Large intestine (tissue), 3 donors: Measurements from ENCODE around the gene PTPRM. TPM values are rescaled to one million over a fixed set of nuclear protein-coding genes. Genes with fewer than 3 reads are reported as not detected.
A peak's percentile ranks its signal among the peaks of the same experiment; 100 is the strongest.

Source experiments
- DNase-seq, 2 donors: peaks; one replicate each; pipeline versions ENCODE4 v3.0.0 to v3.0.0-alpha.2; 2013
- H3K27ac ChIP-seq: one replicate; pipeline ENCODE4 v1.5.1; 2013; ENCODE audit warnings: low read length
- H3K27me3 ChIP-seq: 2 replicates; pipeline ENCODE4 v1.6.1; 2013; ENCODE audit warnings: low read length; ENCODE audit not compliant: control insufficient read depth, insufficient read depth
- H3K36me3 ChIP-seq: 2 replicates; pipeline ENCODE4 v1.6.1; 2013; ENCODE audit warnings: low read length; ENCODE audit not compliant: control insufficient read depth, insufficient read depth
- H3K4me1 ChIP-seq: one replicate; pipeline ENCODE4 v1.6.1; 2013; ENCODE audit warnings: low read length; ENCODE audit not compliant: control insufficient read depth, insufficient read depth
- H3K4me3 ChIP-seq: one replicate; pipeline ENCODE4 v1.5.1; 2013; ENCODE audit warnings: low read length
- H3K9me3 ChIP-seq: one replicate; pipeline ENCODE4 v1.6.1; 2013; ENCODE audit warnings: mild to moderate bottlenecking, low read depth, low read length, moderate library complexity; ENCODE audit not compliant: control insufficient read depth
- WGBS: methylation state at CpG from one replicate; pipeline ENCODE4 v1.1.5; 2013; ENCODE audit warnings: low lambda C conversion rate; ENCODE audit not compliant: insufficient coverage; 5-methylcytosine and 5-hydroxymethylcytosine counted together
- polyA plus RNA-seq: library from polyadenylated mRNA; unstranded; fragments of 120-200 nt; gene quantifications from one replicate; pipeline ENCODE4 v1.2.1, GENCODE V29; 2013

Gene PTPRM
- polyA plus RNA-seq, 1 donor: 27.2 TPM

- Histone ChIP-seq H3K9me3 (no peaks in the 10 kb centered on the region), H3K36me3 (no peaks in the 10 kb centered on the region), H3K4me1 (no peaks in the 10 kb centered on the region), H3K27ac (no peak overlapping the region), H3K4me3 (no peak overlapping the region), H3K27me3 (peaks cover 2% of the 10 kb centered on the region)
- peak in 1 of 2 donors; percentile 6 for DNase-seq
- WGBS: 54% methylated on average over 3 of the region's 5 CpGs
Observed at GRCh38 chr18:8354304-8354703, 787.2 kb downstream of the PTPRM start.

- DNase-seq: no peak
- Histone ChIP-seq H3K27ac (no peak overlapping the region), H3K4me3 (no peak overlapping the region), H3K36me3 (no peaks in the 10 kb centered on the region), H3K9me3 (no peaks in the 10 kb centered on the region), H3K27me3 (peaks cover 2% of the 10 kb centered on the region), H3K4me1 (no peaks in the 10 kb centered on the region)
- WGBS: no CpG with 5 or more reads among the region's 3 CpGs
Observed at GRCh38 chr18:8356001-8356400, 788.9 kb downstream of the PTPRM start.

- Histone ChIP-seq H3K9me3 (no peaks in the 10 kb centered on the region), H3K27me3 (peaks cover 2% of the 10 kb centered on the region), H3K27ac (no peak overlapping the region), H3K4me1 (no peaks in the 10 kb centered on the region), H3K4me3 (no peak overlapping the region), H3K36me3 (no peaks in the 10 kb centered on the region)
- DNase-seq: no peak
- 71% methylated on average over 1 of the region's 10 CpGs for WGBS
Observed at GRCh38 chr18:8357320-8357719, 790.2 kb downstream of the PTPRM start.

GRCh38 chr18:8358033-8358765 lies 791.1 kb downstream of the PTPRM start:
- 90% methylated on average over 2 of the region's 6 CpGs for WGBS
- no peaks in the 10 kb centered on the region for H3K9me3 ChIP-seq
- no peak for DNase-seq

GRCh38 chr18:8359076-8359475 lies 792.0 kb downstream of the PTPRM start:
- peaks cover 2% of the 10 kb centered on the region for H3K27me3 ChIP-seq
- H3K4me1 ChIP-seq: no peaks in the 10 kb centered on the region
- no peaks in the 10 kb centered on the region for H3K9me3 ChIP-seq
- H3K36me3 ChIP-seq: no peaks in the 10 kb centered on the region
- no peak overlapping the region for H3K27ac ChIP-seq
- no CpG with 5 or more reads among the region's 6 CpGs for WGBS
- no peak for DNase-seq
- H3K4me3 ChIP-seq: no peak overlapping the region

More at GRCh38 chr18:8358033-8358765, 791.1 kb downstream of the PTPRM start:
- Histone ChIP-seq H3K4me1 (no peaks in the 10 kb centered on the region), H3K36me3 (no peaks in the 10 kb centered on the region), H3K27ac (no peak overlapping the region), H3K4me3 (no peak overlapping the region), H3K27me3 (peaks cover 2% of the 10 kb centered on the region)

GRCh38 chr18:8359481-8359880 lies 792.4 kb downstream of the PTPRM start:
- Histone ChIP-seq H3K27ac (no peak overlapping the region), H3K9me3 (no peaks in the 10 kb centered on the region), H3K4me1 (no peaks in the 10 kb centered on the region), H3K36me3 (no peaks in the 10 kb centered on the region), H3K4me3 (no peak overlapping the region), H3K27me3 (peaks cover 2% of the 10 kb centered on the region)
- no peak for DNase-seq
- 93% methylated on average over 2 of the region's 8 CpGs for WGBS

GRCh38 chr18:8361941-8362471 lies 794.9 kb downstream of the PTPRM start:
- no CpG with 5 or more reads among the region's 5 CpGs for WGBS

GRCh38 chr18:8362863-8363262 lies 795.7 kb downstream of the PTPRM start:
- no peak overlapping the region for H3K27ac ChIP-seq
- no peak for DNase-seq
- H3K4me1 ChIP-seq: peaks cover 4% of the 10 kb centered on the region
- H3K4me3 ChIP-seq: no peak overlapping the region
- H3K9me3 ChIP-seq: peaks cover 2% of the 10 kb centered on the region
- no peaks in the 10 kb centered on the region for H3K36me3 ChIP-seq
- WGBS: no CpG with 5 or more reads among the region's 5 CpGs
- peaks cover 21% of the 10 kb centered on the region for H3K27me3 ChIP-seq

More at GRCh38 chr18:8361941-8362471, 794.9 kb downstream of the PTPRM start:
- Histone ChIP-seq H3K36me3 (no peaks in the 10 kb centered on the region), H3K27ac (no peak overlapping the region), H3K27me3 (peaks cover 15% of the 10 kb centered on the region), H3K4me3 (no peak overlapping the region), H3K9me3 (no peaks in the 10 kb centered on the region), H3K4me1 (peaks cover 1% of the 10 kb centered on the region)
- DNase-seq: no peak

- H3K4me3 ChIP-seq: no peak overlapping the region
- H3K27me3 ChIP-seq: peaks cover 25% of the 10 kb centered on the region
- 63% methylated on average over 2 of the region's 2 CpGs for WGBS
- H3K4me1 ChIP-seq: peaks cover 4% of the 10 kb centered on the region
- H3K27ac ChIP-seq: no peak overlapping the region
- H3K36me3 ChIP-seq: no peaks in the 10 kb centered on the region
- no peak for DNase-seq
- peaks cover 2% of the 10 kb centered on the region for H3K9me3 ChIP-seq
Observed at GRCh38 chr18:8364385-8364784, 797.3 kb downstream of the PTPRM start.

- H3K36me3 ChIP-seq: no peaks in the 10 kb centered on the region
- peaks cover 2% of the 10 kb centered on the region for H3K9me3 ChIP-seq
- peaks cover 4% of the 10 kb centered on the region for H3K4me1 ChIP-seq
- H3K27me3 ChIP-seq: peaks cover 29% of the 10 kb centered on the region
- no CpG with 5 or more reads among the region's 5 CpGs for WGBS
- DNase-seq: no peak
- no peak overlapping the region for H3K27ac ChIP-seq
- no peak overlapping the region for H3K4me3 ChIP-seq
Observed at GRCh38 chr18:8365006-8365405, 797.9 kb downstream of the PTPRM start.

GRCh38 chr18:8365528-8365927 lies 798.4 kb downstream of the PTPRM start:
- 100% methylated on average over 2 of the region's 2 CpGs for WGBS
- H3K36me3 ChIP-seq: no peaks in the 10 kb centered on the region
- H3K4me1 ChIP-seq: peaks cover 4% of the 10 kb centered on the region
- H3K4me3 ChIP-seq: no peak overlapping the region
- DNase-seq: no peak
- H3K27me3 ChIP-seq: peaks cover 29% of the 10 kb centered on the region
- H3K27ac ChIP-seq: no peak overlapping the region
- peaks cover 2% of the 10 kb centered on the region for H3K9me3 ChIP-seq
